Measurements from ENCODE around the gene HOXB4. TPM values are rescaled to one million over a fixed set of nuclear protein-coding genes. Genes with fewer than 3 reads are reported as not detected.

Gene HOXB4
- total RNA-seq, 2 donors from 2014 or later: 0.41 to 1.1 TPM

DNA sequence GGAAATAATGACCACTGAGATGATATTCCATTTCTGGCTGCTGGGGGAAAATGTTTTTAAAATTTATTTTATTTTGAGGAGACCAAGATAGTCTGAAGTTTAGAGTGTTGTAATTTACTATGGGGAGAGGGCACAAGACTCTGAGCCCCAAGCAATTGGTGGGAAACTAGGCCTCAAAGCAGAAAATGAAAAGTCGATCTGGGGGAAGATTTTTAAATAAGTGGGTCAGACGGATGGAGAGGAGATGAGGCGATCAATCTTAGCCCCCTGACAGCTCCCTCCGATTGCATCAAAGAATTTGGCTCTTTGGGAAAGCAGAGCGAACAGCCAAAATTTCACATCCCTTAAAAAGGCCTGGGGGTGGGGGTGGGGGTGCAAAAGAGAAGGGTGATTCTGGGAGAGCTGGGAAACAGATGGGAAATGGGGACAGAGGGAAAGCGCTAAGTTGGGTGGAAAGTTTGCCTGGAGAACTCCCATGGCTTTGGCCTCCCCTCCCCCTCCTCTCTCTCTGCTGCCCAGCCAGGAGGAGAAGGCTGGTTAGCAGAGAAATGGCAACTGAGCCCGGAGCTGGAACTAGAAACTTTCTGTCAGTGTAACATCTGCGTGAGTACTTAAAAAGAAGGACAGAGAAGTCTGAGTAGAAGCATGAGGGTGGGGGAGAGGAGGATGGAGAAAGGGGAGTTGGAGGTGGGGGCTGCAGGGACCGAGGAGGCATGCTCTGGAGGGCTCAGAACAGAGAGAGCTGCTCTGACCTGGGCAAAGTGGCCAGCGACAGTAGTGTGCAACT, 31.8 kb downstream of the HOXB4 start:
- Histone ChIP-seq H3K4me1 (replicated peaks) (no peaks in the 10 kb centered on the region), H3K9me3 (no peaks in the 10 kb centered on the region), H3K4me3 (no peak overlapping the region), H3K27me3 (replicated peaks; ENCODE audit: insufficient read depth) (no peaks in the 10 kb centered on the region), H3K27ac (peak overlapping the region; percentile 35 to 67), H3K36me3 (no peaks in the 10 kb centered on the region)
- intact Hi-C loops (cut with DNase I): no loop called here
- TF ChIP-seq, protein P1, sequence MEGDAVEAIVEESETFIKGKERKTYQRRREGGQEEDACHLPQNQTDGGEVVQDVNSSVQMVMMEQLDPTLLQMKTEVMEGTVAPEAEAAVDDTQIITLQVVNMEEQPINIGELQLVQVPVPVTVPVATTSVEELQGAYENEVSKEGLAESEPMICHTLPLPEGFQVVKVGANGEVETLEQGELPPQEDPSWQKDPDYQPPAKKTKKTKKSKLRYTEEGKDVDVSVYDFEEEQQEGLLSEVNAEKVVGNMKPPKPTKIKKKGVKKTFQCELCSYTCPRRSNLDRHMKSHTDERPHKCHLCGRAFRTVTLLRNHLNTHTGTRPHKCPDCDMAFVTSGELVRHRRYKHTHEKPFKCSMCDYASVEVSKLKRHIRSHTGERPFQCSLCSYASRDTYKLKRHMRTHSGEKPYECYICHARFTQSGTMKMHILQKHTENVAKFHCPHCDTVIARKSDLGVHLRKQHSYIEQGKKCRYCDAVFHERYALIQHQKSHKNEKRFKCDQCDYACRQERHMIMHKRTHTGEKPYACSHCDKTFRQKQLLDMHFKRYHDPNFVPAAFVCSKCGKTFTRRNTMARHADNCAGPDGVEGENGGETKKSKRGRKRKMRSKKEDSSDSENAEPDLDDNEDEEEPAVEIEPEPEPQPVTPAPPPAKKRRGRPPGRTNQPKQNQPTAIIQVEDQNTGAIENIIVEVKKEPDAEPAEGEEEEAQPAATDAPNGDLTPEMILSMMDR (IDR thresholded peaks at IDR 0.05): no peak
- no peak for TF ChIP-seq POLR2A (IDR thresholded peaks at IDR 0.05)
- TF ChIP-seq POLR2AphosphoS5 (IDR thresholded peaks at IDR 0.05): no peak
- DNase-seq (ENCODE audit: low spot score): no peak
- WGBS: 54% methylated on average over 10 of the region's 10 CpGs

- no peaks in the 10 kb centered on the region for H3K36me3 ChIP-seq
- H3K4me1 ChIP-seq (replicated peaks): no peaks in the 10 kb centered on the region
- intact Hi-C loops (cut with DNase I): no loop called here
- no peaks in the 10 kb centered on the region for H3K9me3 ChIP-seq
- WGBS: 95% methylated on average over 1 of the region's 1 CpG
- DNase-seq (ENCODE audit: low spot score): no peak
- H3K4me3 ChIP-seq: no peak overlapping the region
- no peaks in the 10 kb centered on the region for H3K27me3 ChIP-seq (replicated peaks; ENCODE audit: insufficient read depth)
- no peak for TF ChIP-seq POLR2AphosphoS5 (IDR thresholded peaks at IDR 0.05)
- no peak for TF ChIP-seq POLR2A (IDR thresholded peaks at IDR 0.05)
- TF ChIP-seq, protein P1 (IDR thresholded peaks at IDR 0.05): no peak
- H3K27ac ChIP-seq: peak overlapping the region in 1 of 2 donors; percentile 87
These were observed 32.6 kb downstream of the HOXB4 start for GRCh38 chr17:48545539-48545938.

DNA sequence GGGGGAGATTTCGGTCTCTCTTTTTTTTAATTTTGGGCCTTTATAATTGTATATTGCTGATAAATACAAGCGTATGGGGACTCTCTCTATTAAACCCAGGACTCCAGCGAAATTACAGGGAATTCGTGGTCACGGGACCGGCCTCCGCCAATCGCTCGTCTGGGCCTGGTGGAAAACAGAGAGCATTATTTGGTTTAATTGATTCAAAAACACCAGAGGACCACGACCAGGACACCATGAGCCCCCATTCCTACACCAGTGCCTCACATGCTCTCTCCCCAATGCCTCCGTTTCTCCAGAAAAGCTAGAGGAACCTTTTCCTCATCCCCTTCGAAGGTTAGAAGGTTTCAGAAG, 33.2 kb downstream of the HOXB4 start, which contains the start of gene HOXB2:
HOXB2 (minus strand) TSS at position 88 of the 354 bp plus-strand sequence. CDS start 198 bp downstream, outside the sequence.
- Histone ChIP-seq H3K27me3 (replicated peaks; ENCODE audit: insufficient read depth) (no peaks in the 10 kb centered on the region), H3K4me1 (replicated peaks) (no peaks in the 10 kb centered on the region), H3K27ac (peak within 1 kb of the TSS; percentile 83 to 87), H3K9me3 (no peaks in the 10 kb centered on the region), H3K4me3 (peak within 1 kb of the TSS; percentile 40 to 41), H3K36me3 (no peaks in the 10 kb centered on the region)
- WGBS: 72% methylated on average over 12 of the region's 12 CpGs
- intact Hi-C loops (cut with DNase I): no loop called here
- TF ChIP-seq, protein P1 (IDR thresholded peaks at IDR 0.05): no peak
- TF ChIP-seq POLR2A (IDR thresholded peaks at IDR 0.05) (no peak), POLR2AphosphoS5 (IDR thresholded peaks at IDR 0.05) (no peak)
- no peak for DNase-seq (ENCODE audit: low spot score)

DNA sequence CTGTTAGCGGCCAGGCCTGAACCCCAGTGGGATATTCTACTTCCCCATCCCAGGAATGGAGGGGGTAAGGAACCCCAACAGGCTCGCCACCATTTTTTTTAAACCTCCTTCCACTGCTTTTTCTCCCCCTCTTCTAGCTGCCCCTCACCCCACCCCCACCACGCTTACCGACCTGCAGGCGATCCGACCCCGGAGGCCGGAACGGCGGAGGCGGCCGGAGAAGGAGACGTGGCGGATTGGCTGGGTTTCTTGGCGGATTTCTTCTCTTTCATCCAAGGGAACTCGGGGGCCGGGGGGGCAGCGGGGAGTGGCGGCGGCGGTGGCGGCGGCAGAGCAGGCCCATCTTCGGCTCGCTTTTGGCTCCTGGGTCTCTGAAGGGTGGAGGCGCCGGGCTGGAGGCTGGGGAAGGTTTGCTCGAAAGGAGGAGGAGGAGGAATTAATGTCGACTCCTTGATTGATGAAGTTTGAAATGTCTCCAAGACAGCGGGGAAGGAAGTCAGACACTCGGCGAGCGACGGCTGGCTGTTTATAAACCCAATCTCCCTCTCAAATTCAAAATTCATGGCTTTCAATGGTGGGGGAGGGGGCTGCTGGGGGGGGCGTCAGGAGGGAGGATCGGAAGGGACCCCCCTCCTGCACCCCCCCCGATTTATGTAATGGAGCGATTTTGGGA, 33.7 kb downstream of the HOXB4 start:
- Histone ChIP-seq H3K27ac (peak overlapping the region; percentile 83 to 87), H3K4me3 (peak overlapping the region; percentile 40 to 41), H3K4me1 (replicated peaks) (no peaks in the 10 kb centered on the region), H3K9me3 (no peaks in the 10 kb centered on the region), H3K27me3 (replicated peaks; ENCODE audit: insufficient read depth) (no peaks in the 10 kb centered on the region), H3K36me3 (no peaks in the 10 kb centered on the region)
- WGBS: 9% methylated on average over 37 of the region's 38 CpGs
- intact Hi-C loops (cut with DNase I): no loop called here
- DNase-seq (ENCODE audit: low spot score): peak; percentile 16
- TF ChIP-seq POLR2AphosphoS5 (IDR thresholded peaks at IDR 0.05) (no peak), POLR2A (IDR thresholded peaks at IDR 0.05) (no peak)
- TF ChIP-seq, protein P1 (IDR thresholded peaks at IDR 0.05): no peak

All from prostate gland (tissue), 2 donors.